HepG2 (cell line): ENCODE results near the gene SEMA3G. TPM values are rescaled to one million over a fixed set of nuclear protein-coding genes. Genes with fewer than 3 reads are reported as not detected.

Source experiments
- ARHGAP35 ChIP-seq: sonication (generic); formaldehyde crosslinking; IDR thresholded peaks from 2 replicates; pipeline ENCODE4 v1.9.0; 2022; ENCODE audit warnings: mild to moderate bottlenecking, inconsistent platforms, moderate library complexity, missing genetic modification reagents, borderline replicate concordance
- BRCA1 ChIP-seq: sonication (generic); formaldehyde crosslinking; IDR thresholded peaks from 2 replicates; pipeline ENCODE4 v1.4.0; 2020; ENCODE audit warnings: missing genetic modification reagents
- ETV5 ChIP-seq: IDR thresholded peaks from 2 replicates; pipeline ENCODE4 v1.6.1; 2018; ENCODE audit warnings: missing biosample characterization, missing genetic modification reagents, inconsistent platforms, borderline replicate concordance
- FIP1L1 ChIP-seq: fragments of 200-400 bp; formaldehyde crosslinking; IDR thresholded peaks from 2 replicates; pipeline ENCODE4 v1.6.1; 2018; ENCODE audit warnings: low read depth, mild to moderate bottlenecking, low read length, moderate library complexity, borderline replicate concordance; ENCODE audit not compliant: insufficient read depth
- HOXA7 ChIP-seq: sonication (generic); formaldehyde crosslinking; IDR thresholded peaks from 2 replicates; pipeline ENCODE4 v1.8.1; 2022; ENCODE audit warnings: mild to moderate bottlenecking, missing genetic modification reagents, moderate library complexity
- MIER3 ChIP-seq: IDR thresholded peaks from 2 replicates; pipeline ENCODE4 v1.6.1; 2016; ENCODE audit warnings: missing compliant biosample characterization, borderline replicate concordance
- MTF2 ChIP-seq: sonication (generic); formaldehyde crosslinking; IDR thresholded peaks from 2 replicates; pipeline ENCODE4 v1.5.0; 2020; ENCODE audit warnings: missing genetic modification reagents, borderline replicate concordance
- MZF1 ChIP-seq: sonication (generic); formaldehyde crosslinking; IDR thresholded peaks from 2 replicates; pipeline ENCODE4 v1.8.1; 2023; ENCODE audit warnings: mild to moderate bottlenecking, missing genetic modification reagents, borderline replicate concordance
- NCOA1 ChIP-seq: sonication (generic); formaldehyde crosslinking; IDR thresholded peaks from 2 replicates; pipeline ENCODE4 v1.9.0; 2021; ENCODE audit warnings: missing genetic modification reagents
- NFE2 ChIP-seq: sonication (generic); formaldehyde crosslinking; IDR thresholded peaks from 2 replicates; pipeline ENCODE4 v1.4.0; 2020; ENCODE audit warnings: missing genetic modification reagents
- PHB2 ChIP-seq: fragments of 450-650 bp; IDR thresholded peaks from 2 replicates; pipeline ENCODE4 v1.6.1; 2018; ENCODE audit not compliant: partially characterized antibody
- SAP130 ChIP-seq: IDR thresholded peaks from 2 replicates; pipeline ENCODE4 v1.6.1; 2016; ENCODE audit warnings: low read depth
- STAG1 ChIP-seq: sonication (generic); formaldehyde crosslinking; IDR thresholded peaks from 2 replicates; pipeline ENCODE4 v1.4.0; 2020; ENCODE audit warnings: missing genetic modification reagents
- ZNF446 ChIP-seq: sonication (generic); formaldehyde crosslinking; IDR thresholded peaks from 2 replicates; pipeline ENCODE4 v1.5.0; 2020; ENCODE audit warnings: mild to moderate bottlenecking, missing genetic modification reagents
- ZNF569 ChIP-seq: sonication (generic); formaldehyde crosslinking; IDR thresholded peaks from 2 replicates; pipeline ENCODE4 v1.5.0; 2020; ENCODE audit warnings: mild to moderate bottlenecking, missing genetic modification reagents, moderate library complexity, borderline replicate concordance
- polyA plus RNA-seq, 8 experiments: library from polyadenylated mRNA; depleted of rRNA in 3 of 8; stranded (reverse) in 7 of 8; unstranded in 1 of 8; fragments of >200 nt; fragmentation: Illumina TruSeq in 4 of 8; extraction: Trizol in 4 of 8; gene quantifications; 2 replicates each; pipeline versions ENCODE4 v1.2.1 to v1.2.3, GENCODE V29; 2011 to 2016; ENCODE audit warnings: low read depth in 4 of 8, missing spikeins in 1 of 8, mixed read lengths in 1 of 8; ENCODE audit not compliant: insufficient read depth in 1 of 8
- total RNA-seq, 5 experiments: library from RNA; depleted of rRNA; stranded (reverse); fragments of >200 nt; fragmentation: Illumina TruSeq; extraction: Trizol; gene quantifications; 2 replicates each; pipeline ENCODE4 v1.2.3, GENCODE V29; 2016; ENCODE audit warnings: low read depth in 1 of 5
- TF ChIP-seq, protein P1 (sequence below): sonication (generic); formaldehyde crosslinking; IDR thresholded peaks from 2 replicates; pipeline ENCODE4 v1.9.0; 2021; ENCODE audit warnings: missing genetic modification reagents, mild to moderate bottlenecking, borderline replicate concordance
- TF ChIP-seq, protein P2 (sequence below): IDR thresholded peaks from 2 replicates; pipeline ENCODE4 v1.6.1; 2016; ENCODE audit warnings: low read depth
- TF ChIP-seq, protein P3 (sequence below): sonication (generic); formaldehyde crosslinking; IDR thresholded peaks from 2 replicates; pipeline ENCODE4 v1.4.0; 2020; ENCODE audit warnings: missing genetic modification reagents, borderline replicate concordance
- TF ChIP-seq, protein P4 (sequence below): sonication (generic); formaldehyde crosslinking; IDR thresholded peaks from 2 replicates; pipeline ENCODE4 v1.8.1; 2023; ENCODE audit warnings: mild to moderate bottlenecking, missing genetic modification reagents
- TF ChIP-seq, protein P5 (sequence below): sonication (generic); formaldehyde crosslinking; IDR thresholded peaks from 2 replicates; pipeline ENCODE4 v1.4.0; 2020; ENCODE audit warnings: mild to moderate bottlenecking, missing genetic modification reagents

SEMA3G gene
- total and polyA plus RNA-seq, 2 of the 13 experiments (the other 11 are each of a cell fraction or from before 2014, with no cell fraction given), result 6.1 to 8.3 TPM

DNA sequence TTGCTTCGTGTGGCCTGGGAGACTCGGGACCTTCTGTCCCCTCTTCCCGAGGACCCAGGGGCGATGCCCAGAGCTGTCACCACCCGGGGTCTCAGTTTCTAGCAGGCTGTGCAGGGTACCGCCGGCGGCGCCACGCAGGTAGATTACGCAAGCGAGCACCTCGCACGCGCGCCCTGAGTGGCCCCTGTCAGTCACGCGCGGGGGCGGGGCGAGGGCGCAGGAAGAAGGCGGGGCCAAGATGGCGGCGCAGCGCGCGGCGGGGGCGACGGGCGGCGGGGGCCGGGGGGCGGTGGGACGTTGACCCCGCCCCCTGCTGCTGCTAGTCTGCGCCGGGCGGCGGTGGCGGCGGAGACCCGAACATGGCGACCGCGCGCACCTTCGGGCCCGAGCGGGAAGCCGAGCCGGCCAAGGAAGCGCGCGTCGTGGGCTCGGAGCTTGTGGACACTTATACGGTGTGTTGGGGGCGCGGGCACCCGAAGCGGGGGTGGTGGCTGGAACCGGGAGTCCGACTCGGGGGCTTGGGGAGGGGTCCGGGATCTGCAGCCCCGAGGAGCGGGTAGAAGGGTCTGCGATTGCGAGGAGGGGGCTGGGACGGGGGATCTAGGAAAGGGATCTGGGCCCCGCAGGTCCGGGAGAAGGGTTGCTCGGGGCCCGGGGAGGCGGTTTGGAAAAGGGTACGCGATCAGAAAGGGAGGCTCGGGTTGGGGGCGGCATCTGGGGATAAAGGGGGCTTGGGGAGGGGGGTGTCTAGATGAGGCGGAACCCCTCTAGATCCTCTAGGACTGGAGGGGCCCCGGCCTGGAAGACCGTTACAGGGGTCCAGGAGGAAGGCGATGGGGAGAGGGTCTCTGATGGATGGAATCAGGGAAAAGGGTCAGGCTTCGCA lies 10.6 kb upstream of the SEMA3G start, which contains the start of gene NISCH (continued):
- TF ChIP-seq PHB2 (no peak), FIP1L1 (no peak), NFE2 (no peak), SAP130 (CRISPR knock-in tag) (peak; percentile 88), ZNF446 (CRISPR knock-in tag) (no peak), NCOA1 (CRISPR knock-in tag) (no peak), ARHGAP35 (CRISPR knock-in tag) (no peak), MTF2 (CRISPR knock-in tag) (no peak), ETV5 (CRISPR knock-in tag) (peak; percentile 50; the same call in 1 of the 2 replicates), HOXA7 (CRISPR knock-in tag) (no peak), STAG1 (CRISPR knock-in tag) (no peak), BRCA1 (CRISPR knock-in tag) (no peak), MZF1 (CRISPR knock-in tag) (no peak), ZNF569 (no peak), MIER3 (CRISPR knock-in tag) (peak; percentile 69; the same call in 1 of the 2 replicates)
- TF ChIP-seq, protein P1, sequence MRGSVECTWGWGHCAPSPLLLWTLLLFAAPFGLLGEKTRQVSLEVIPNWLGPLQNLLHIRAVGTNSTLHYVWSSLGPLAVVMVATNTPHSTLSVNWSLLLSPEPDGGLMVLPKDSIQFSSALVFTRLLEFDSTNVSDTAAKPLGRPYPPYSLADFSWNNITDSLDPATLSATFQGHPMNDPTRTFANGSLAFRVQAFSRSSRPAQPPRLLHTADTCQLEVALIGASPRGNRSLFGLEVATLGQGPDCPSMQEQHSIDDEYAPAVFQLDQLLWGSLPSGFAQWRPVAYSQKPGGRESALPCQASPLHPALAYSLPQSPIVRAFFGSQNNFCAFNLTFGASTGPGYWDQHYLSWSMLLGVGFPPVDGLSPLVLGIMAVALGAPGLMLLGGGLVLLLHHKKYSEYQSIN, result no peak
- TF ChIP-seq, protein P2, sequence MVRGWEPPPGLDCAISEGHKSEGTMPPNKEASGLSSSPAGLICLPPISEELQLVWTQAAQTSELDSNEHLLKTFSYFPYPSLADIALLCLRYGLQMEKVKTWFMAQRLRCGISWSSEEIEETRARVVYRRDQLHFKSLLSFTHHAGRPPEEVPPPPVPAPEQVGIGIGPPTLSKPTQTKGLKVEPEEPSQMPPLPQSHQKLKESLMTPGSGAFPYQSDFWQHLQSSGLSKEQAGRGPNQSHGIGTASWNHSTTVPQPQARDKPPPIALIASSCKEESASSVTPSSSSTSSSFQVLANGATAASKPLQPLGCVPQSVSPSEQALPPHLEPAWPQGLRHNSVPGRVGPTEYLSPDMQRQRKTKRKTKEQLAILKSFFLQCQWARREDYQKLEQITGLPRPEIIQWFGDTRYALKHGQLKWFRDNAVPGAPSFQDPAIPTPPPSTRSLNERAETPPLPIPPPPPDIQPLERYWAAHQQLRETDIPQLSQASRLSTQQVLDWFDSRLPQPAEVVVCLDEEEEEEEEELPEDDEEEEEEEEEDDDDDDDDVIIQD (CRISPR knock-in tag), result no peak
- TF ChIP-seq, protein P3, sequence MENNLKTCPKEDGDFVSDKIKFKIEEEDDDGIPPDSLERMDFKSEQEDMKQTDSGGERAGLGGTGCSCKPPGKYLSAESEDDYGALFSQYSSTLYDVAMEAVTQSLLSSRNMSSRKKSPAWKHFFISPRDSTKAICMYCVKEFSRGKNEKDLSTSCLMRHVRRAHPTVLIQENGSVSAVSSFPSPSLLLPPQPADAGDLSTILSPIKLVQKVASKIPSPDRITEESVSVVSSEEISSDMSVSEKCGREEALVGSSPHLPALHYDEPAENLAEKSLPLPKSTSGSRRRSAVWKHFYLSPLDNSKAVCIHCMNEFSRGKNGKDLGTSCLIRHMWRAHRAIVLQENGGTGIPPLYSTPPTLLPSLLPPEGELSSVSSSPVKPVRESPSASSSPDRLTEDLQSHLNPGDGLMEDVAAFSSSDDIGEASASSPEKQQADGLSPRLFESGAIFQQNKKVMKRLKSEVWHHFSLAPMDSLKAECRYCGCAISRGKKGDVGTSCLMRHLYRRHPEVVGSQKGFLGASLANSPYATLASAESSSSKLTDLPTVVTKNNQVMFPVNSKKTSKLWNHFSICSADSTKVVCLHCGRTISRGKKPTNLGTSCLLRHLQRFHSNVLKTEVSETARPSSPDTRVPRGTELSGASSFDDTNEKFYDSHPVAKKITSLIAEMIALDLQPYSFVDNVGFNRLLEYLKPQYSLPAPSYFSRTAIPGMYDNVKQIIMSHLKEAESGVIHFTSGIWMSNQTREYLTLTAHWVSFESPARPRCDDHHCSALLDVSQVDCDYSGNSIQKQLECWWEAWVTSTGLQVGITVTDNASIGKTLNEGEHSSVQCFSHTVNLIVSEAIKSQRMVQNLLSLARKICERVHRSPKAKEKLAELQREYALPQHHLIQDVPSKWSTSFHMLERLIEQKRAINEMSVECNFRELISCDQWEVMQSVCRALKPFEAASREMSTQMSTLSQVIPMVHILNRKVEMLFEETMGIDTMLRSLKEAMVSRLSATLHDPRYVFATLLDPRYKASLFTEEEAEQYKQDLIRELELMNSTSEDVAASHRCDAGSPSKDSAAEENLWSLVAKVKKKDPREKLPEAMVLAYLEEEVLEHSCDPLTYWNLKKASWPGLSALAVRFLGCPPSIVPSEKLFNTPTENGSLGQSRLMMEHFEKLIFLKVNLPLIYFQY, result no peak
- TF ChIP-seq, protein P4, sequence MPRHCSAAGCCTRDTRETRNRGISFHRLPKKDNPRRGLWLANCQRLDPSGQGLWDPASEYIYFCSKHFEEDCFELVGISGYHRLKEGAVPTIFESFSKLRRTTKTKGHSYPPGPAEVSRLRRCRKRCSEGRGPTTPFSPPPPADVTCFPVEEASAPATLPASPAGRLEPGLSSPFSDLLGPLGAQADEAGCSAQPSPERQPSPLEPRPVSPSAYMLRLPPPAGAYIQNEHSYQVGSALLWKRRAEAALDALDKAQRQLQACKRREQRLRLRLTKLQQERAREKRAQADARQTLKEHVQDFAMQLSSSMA, result 0 out of 2 replicates have a peak, but pooled peaks have one; percentile 35
- TF ChIP-seq, protein P5, sequence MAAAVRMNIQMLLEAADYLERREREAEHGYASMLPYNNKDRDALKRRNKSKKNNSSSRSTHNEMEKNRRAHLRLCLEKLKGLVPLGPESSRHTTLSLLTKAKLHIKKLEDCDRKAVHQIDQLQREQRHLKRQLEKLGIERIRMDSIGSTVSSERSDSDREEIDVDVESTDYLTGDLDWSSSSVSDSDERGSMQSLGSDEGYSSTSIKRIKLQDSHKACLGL (CRISPR knock-in tag), result peak; percentile 68
